Renal cortical epithelial cell (primary cell): ENCODE measurements around the gene CRYL1. TPM values are rescaled to one million over a fixed set of nuclear protein-coding genes. Genes with fewer than 3 reads are reported as not detected.

ENCODE experiments used
- DNase-seq: peaks from one replicate; pipeline ENCODE4 v3.0.0-alpha.2; 2011; ENCODE audit warnings: low read depth
- total RNA-seq: library from RNA; depleted of rRNA; stranded (reverse); fragments of >200 nt; gene quantifications from 2 replicates; pipeline ENCODE4 v1.2.3, GENCODE V29; 2014

The CRYL1 gene
- total RNA-seq, 1 donor from 2014 or later: 59.1 TPM

DNA sequence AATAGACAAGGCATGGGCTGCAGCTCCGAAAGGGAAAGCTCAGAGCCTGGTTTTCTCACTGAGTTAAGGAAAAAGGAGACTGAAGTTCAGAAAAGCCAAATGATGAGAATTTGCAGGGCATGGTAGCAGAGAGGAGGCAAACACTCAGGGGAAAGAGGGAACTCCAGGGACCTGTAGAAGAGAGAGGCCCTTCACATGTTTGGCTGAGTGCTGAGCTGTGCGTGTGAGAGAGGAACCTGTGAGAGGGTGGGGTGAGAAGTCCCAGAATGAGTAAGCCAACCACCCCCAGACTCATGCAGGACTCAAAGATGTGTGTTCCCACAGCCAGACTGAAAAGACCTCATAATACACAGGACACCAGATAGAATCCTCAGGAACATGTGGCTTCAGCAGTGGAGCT is 2.8 kb upstream of the CRYL1 start:
- DNase-seq: no peak

DNA sequence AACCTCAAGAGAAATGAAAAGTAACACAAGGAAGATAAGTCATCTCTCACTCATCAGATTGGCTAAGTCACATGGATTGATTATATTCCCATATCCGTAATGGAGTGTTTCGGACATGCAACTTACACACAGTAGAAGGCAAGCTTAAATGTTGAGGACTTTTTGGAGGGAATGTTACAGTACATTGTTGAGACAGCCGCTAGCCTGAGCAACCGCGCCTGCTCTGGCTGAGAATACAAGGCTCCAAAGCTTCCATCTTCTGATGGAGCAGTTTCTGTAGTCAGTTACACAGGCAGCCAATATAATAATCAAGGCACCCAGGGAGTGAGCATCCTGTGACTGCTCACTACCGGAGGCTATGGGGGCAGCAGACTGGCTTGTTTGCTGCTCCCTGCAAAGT is 1.0 kb upstream of the CRYL1 start:
- peak; percentile 33 for DNase-seq

DNA sequence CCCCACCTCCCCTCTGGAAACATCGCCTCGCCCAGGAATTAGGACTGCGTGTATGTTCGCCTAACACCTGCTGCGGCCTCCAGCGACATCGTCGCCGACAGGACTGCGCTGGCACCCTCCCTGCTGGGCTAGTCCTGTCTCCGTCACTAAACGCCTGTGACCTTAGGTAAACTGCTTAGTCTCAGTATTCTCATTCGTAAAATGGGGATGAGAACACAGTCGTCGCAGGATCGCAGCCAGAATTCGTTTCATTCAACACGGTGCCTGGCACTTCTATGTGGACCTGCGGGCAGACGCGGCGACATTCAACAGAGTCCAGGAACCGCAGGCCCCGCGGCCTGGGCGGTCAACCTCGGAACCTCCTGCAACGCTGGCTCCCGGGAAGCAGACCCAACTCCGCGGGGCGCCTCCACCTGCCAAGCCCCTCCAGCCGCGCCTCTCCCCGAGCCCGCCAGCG is 485 bp downstream of the CRYL1 start:
- DNase-seq: no peak

DNA sequence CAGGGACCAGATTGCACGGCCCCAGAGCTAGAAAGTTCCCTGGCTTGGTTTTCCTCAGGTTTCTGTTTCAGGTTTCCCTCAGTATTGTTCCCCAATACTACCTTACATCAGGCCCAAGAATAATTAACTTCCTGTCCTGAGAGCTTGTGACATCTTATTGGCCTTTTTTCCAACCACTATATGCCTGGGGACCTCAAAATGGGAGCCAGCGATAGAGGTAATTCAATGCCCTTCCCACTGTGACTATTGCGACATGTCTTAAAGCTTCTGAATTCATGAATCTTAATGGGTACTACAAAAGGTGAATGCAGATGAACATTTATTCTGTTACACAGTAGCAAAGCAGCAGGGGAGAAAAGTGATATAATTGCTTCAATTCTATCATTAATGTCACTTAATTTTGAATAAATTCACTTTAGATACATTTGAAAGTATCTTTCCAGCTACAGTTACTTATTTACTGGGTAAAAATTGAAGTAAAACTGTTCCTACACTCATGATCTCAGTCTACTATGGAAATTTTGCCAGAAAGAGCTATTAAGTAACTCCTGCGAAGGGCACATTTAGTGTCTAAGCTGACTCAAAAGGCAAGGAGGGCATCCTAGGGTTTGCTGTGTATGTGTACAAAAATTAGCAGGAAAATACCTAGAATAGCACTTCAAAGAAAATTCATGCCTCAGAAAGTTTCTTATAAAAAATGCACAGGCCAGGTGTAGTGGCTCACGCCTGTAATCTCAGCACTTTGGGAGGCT is 4.1 kb downstream of the CRYL1 start:
- DNase-seq: peak; percentile 77

DNA sequence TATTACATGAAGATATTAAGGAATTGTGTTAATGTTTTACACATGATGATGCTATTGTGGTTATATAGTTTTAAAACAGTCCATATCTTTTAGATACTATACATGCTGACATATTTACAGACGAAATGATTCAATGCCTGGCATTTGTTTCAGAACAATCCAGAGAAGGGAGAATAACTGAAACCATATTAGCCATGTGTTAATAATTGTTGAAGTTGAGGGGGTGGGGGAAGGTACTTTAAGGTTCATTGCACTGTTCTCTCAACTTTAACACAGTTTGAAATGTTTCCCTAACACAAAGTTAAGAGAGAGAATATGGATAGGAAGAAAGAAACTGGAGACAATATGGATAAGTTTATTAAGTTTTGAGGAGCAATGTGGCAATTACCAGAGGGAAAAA is 5.8 kb downstream of the CRYL1 start:
- peak; percentile 79 for DNase-seq

DNA sequence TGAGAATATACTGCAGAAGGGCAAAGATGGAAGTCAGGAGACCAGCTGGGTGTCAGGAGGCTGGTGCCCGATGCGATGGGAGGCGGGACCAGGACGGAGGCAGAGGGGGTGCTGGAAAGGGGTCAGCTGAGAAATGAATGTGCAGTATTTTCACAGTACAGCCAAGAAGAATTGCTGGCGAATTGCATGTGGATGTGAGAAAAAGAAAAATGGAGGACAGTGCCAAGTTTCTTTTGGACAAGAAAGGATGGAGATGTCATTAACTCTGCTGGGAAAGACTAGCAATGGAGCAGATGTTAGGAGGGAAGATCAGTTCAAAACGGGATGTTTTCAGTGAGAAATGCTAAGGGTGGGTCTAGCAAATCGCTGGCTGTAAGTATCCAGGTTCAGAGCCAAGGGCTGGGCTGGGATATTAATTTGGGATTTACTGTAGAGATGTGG is 7.0 kb downstream of the CRYL1 start:
- DNase-seq: no peak

DNA sequence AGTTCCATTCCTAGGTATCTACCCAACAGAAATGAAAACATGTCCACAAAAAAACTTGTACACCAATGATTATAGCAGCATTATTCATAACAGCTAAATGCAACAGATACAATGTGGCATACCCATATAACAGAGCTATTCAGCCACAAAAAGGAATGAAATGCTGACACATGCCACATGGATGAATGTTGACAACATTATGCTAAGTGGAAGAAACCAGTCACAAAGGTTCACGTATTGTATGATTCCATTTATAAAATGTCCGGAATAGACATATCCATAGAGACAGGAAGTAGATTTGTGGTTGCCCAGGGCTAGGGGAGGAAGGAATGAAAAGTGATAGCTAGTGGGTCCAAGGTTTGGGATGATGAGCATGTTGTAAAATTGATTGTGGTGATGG is 10.8 kb downstream of the CRYL1 start:
- no peak for DNase-seq

DNA sequence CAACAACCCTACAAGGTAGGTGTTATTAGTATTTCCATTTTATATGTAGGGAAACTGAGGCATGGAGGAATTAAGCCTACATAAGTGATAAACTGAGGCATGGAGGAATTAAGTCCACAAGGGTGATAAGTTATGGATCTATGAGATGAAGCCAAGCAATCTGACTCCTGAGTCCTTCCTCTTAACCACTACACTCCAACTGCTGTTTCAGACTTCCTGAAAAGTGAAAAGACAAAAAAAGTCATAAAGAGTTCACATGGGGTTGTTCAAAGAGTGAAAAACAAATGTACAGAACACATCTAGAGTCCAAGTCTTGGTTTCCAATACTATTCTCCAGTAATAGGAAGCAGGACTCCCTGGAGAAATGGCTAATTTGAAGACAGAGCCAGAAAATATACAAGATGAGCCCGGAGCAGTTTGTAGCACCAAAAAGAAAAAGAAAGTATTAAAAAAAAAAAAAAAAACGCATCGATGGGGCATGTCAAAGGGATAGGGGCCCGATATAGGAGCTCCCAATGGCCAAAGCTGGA is 12.1 kb downstream of the CRYL1 start:
- DNase-seq: no peak

DNA sequence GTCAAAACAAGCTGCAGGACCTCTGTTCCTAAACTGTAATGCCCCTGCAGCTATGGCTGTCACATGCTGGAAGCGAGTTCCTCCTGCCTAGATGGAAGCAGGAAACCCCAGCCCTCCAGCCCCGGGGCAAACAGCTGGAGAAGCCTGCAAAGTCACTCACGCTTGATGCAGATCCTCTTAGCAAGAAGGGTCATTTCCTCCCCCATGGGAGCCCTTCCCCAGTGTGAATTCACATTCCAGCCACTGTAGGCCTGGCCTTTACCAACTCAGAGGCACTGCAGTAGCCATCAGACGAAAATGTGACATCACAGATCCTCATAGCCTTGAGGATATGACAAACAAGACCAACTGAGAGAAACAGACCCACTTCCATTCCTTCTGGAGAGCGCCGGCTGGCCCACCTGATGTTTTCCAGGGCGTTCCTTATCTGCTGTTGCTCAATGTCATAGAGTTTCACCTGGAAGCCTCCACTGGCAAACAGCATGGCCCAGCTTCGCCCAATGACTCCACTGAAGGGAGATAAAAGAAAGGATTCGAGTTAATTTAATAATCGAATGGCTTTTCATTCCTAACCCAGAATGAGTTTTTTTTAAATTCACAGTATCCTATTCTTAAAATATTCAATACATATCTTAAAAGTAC is 13.5 kb downstream of the CRYL1 start:
- no peak for DNase-seq

DNA sequence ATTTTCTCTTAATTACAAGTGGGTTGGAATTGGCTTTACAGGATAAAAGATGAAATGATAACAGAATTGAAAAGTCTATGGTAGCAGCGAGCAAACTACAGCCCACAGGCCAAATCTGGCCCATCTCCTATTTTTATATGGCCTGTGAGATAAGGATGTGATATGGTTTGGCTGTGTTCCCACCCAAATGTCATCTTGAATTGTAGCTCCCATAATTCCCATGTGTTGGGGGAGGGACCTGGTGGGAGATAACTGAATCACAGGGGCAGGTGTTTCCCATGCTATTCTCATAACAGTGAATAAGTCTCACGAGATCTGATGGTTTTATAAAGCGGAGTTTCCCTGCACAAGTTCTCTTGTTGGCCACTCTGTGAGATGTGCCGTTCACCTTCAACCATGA is 19.0 kb downstream of the CRYL1 start:
- DNase-seq: no peak

DNA sequence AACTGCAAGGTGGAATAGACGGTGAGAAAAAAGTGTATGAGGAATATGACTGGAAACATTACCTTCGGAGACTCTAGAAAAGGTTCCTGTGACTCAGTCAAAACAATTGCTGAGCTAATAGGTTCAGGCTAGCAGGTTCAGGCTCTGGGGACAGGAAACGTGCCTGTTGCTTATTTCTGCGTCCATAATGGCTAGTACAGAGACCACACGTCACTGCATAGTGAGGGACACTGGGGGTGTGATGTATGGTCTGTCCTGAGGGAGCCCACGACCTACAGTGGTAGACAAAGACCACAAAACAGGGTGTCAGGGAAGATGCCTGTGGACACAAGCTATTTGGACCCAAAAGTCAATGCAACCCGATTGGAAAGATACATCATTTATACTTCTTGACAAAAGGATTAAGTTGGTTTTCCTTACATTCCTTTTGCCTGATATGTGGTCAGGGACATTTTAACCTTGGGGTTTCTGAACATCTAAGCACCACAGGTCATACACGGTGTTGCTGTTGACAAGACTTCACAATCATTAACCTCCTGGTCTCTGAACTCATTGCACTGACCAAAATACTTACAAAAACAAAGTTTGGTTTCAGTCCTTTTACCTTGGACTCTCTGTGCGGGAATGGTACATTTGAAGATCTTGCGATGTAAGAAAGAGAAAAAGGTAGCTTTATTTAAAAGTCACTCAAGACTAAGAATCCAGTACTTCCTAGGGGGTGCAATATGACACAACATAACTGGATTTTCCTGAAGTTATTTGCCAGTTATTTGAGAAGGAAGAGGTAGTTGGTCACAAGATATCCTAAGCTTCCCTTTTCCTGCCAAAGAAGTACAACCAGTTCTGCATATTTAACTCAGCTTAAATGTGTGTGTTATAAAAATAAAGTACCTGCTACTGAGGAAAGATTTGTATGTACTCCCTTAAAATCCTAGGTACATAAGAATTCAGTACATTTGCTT is 20.0 kb downstream of the CRYL1 start:
- peak; percentile 78 for DNase-seq

DNA sequence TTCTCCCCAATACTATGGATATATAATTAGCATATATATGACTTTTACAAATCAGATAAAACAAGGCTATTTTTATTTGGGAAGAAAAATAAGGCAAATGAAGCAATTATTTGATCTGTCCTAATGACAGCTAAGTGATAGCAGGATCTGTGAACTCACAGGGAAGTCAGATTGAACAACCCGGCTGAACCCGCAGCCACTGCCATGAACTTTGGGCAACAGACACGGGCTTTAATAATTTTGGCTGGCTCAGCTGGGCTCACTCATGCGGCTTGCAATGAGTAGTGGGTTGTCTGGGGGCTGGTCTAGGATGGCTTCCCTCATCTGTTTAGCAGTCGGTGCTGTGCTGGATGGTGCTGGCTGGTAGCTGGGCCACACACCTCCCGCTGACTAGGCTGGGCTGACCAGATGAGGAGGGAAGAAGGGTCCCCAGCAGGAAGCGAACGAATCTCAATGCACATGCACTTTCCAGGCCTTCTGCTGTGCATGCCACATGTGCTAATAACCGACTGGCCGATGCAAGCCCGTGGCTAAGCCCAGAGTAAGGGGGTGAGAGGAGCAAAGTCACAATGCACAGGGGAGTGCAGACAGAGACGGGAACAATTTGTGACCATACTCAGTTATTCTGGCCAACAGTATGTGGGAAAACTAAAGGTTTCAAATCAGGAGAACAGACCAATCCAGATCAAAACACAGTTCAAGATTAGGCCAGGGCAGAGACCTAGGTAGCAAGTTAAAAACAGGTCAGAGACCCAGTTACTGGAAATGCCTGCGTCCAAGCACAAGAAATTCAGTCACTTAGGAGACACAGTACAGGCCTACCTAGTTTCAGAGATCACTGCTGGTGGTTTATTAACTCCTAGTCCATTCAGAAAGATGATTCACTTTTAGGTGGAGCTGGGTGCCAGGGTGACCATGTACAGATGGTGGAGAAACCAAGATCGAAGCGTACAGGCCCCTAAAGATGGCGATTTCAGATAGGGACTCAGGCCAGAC is 22.3 kb downstream of the CRYL1 start:
- peak; percentile 84 for DNase-seq

DNA sequence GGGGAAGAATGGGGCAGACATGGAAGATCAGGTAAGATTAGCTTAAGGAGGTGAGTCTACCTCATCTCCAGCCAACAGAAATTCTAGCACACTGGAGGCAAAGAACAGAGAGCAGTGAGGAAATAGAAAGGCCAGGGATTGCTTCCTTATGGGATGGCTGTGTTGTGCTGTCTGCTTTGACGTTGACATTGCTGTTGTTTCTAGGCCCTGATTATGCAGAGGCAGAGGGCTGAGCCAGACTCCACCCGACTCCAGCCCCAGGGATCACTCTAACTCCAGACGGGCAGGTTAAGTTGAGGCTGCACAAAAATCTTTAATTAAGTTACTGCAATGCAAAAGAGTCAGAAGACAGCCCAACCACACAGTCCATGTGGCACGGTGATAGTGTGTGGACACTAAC is 24.1 kb downstream of the CRYL1 start:
- no peak for DNase-seq

DNA sequence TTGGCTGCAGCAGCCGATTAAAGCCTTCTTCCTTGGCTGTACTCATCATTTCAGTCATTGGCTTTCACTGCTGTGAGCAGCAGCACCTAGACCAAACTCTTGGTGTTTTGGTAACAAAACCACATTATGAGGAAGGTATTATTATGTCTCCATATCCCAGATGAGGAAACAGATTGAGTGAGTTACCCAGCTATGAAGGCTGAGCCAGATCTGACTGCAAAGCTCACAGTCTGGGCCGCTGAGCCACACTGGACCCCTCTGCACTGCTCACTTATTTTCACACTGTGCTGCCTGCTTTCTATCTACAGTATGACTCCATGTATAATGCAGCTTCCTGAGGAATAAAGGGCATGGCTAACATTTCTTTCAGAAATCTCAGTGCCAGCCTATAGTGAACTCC is 24.5 kb downstream of the CRYL1 start:
- DNase-seq: no peak

DNA sequence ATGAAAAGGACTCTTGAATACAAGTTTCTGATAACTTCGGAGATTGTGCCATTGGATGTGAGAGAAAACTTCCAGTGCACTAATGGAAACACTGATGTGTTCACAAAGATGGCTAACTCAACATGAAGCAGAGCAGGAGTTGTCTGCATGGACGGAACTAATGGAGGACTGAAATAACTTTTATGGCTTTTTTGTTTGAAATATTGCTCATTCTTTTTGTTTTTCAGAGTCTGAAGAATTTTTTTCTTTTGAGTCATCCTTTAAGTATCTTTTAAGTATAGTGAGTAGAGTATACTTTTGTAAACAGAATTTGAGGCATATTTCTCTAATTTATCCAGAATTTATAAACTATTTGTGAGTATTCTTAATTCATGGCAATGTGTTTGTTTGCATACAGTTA is 25.7 kb downstream of the CRYL1 start:
- no peak for DNase-seq

DNA sequence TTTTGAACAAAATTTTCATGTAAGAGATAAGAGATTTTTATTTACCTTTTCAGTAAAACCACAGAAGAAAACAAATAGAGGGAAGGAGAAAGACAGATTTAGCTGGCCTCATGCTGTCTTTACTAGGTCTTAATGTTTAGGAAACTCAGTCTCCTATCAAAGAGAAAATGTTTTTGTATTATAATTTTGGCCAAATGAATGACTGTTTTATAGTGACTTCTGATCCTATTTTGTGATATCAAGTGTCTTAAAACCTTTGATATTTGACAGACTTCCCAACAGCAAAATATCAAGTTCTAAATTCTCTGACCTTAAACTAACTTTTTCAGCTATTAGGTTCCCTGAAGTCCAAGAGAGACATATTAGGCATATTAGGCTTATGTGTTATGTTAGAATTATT is 27.0 kb downstream of the CRYL1 start:
- DNase-seq: no peak

DNA sequence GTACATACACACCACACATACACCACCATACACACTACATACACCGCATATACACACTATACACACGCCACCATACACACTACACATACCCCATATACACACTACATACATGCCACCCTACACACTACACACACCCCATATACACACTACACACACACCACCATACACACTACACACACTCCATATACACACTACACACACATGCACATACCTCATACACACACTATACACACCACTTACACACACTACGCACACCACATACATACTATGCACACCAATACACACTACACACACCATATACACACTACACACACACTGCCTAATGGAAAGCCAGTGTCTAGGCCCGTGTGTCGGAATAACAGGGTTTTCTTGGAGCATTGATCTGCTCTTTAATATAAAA is 27.5 kb downstream of the CRYL1 start:
- DNase-seq: no peak

DNA sequence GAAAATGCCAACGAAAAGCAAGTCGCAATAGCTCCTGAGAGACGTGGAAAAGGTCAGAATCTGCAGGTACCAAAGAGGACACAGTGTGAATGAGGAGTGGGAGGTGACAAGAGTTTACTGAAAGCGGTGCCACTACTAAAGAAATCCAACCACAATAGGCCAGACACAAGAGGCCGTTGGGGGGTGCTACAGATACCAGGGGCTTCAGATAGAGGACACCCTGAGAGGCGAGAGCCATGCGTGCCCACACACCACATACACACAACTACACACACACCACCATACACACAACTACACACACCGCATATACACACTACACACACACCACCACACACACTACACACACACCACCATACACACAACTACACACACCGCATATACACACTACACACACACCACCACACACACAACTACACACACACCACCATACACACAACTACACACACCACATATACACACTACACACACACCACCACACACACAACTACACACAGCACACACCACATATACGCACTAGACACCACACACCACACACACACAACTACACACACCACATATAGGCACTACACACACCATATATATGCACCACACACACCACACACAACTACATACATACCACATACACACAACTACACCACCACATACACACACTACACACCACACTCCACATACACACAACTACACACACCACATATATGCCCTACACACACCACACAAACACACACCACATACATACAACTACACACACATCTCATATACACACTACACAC is 28.5 kb downstream of the CRYL1 start:
- DNase-seq: no peak

DNA sequence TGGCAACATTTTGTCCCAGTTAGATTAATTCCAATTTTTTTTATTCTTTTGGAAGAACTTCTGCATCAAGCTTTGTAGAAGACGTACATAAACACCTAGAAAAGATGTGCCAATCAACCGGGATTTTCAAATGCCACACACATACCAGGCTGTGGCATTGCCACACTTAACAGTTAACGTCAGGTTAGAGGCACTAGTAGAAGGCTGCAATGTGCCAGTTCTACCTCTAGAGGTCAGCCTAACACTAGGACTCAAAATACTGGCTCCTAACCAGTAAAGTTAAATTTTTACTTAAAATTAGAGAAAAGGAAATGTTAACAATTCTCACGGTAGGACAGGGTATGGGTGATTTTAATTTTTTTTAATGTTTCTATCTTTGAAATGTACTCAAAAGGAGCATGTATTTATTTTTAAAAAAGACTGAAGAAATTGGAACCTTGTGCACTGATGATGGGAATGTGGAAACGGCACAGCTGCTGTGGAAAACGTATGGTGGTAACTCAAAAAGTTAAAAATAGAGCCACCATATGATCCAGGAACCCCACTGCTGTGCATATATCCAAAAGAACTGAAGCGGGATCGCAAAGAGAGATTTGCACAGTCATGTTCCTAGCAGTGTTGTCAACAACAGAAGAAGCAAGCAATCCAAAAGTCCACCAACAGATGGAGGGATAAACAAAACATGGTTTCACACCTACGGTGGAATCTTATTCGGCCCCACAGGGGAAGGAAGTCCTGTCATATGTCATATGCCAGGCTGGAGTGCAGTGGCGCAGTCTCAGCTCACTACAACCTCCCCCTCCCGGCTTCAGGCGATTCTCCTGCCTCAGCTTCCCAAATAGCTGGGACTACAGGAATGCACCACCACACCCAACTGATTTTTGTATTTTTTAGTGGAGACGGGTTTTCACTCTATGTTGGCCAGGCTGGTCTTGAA is 30.3 kb downstream of the CRYL1 start:
- peak; percentile 75 for DNase-seq
